GM19238 (cell line): ENCODE measurements around the gene MED31.
"Not testable (repeated sequence)": the region's sequence is repeated elsewhere in the genome, so short reads cannot be mapped to it uniquely, and the experiment has no call there.

Source experiments
- DNase-seq: peaks from one replicate; pipeline ENCODE4 v3.0.0; 2011; ENCODE audit warnings: low spot score; ENCODE audit not compliant: insufficient read length

The MED31 gene

GRCh38 chr17:6655732-6656361 lies 4.4 kb upstream of the MED31 start:
- not testable (repeated sequence) for DNase-seq

- DNase-seq, result no peak
Observed at GRCh38 chr17:6654841-6655731, 3.7 kb upstream of the MED31 start.

- peak; percentile 27 for DNase-seq
Observed at GRCh38 chr17:6651919-6652452, 581 bp upstream of the MED31 start.

- no peak for DNase-seq
Observed at GRCh38 chr17:6648181-6648580, 3.2 kb downstream of the MED31 start.

GRCh38 chr17:6643451-6644125 lies 7.8 kb downstream of the MED31 start:
- no peak for DNase-seq

- DNase-seq, result no peak
Observed at GRCh38 chr17:6642592-6642991, 8.8 kb downstream of the MED31 start.

GRCh38 chr17:6641247-6641863 lies 10.1 kb downstream of the MED31 start:
- no peak for DNase-seq

- peak; percentile 77 for DNase-seq
Observed at GRCh38 chr17:6640536-6641246, 10.7 kb downstream of the MED31 start, which contains the start of the genes KIAA0753 and TXNDC17. KIAA0753 (minus strand) TSS chr17:6640711; CDS start chr17:6635103, 5,608 bp downstream. TXNDC17 (plus strand) TSS chr17:6641060; CDS start chr17:6641083, 23 bp downstream.

GRCh38 chr17:6639586-6640535 lies 11.5 kb downstream of the MED31 start:
- no peak for DNase-seq

GRCh38 chr17:6639014-6639585 lies 12.3 kb downstream of the MED31 start:
- DNase-seq, result no peak

GRCh38 chr17:6638046-6638908 lies 13.1 kb downstream of the MED31 start:
- DNase-seq, result no peak

GRCh38 chr17:6637458-6637840 lies 14.0 kb downstream of the MED31 start:
- DNase-seq, result no peak

GRCh38 chr17:6636616-6637457 lies 14.6 kb downstream of the MED31 start:
- no peak for DNase-seq

- DNase-seq, result no peak
Observed at GRCh38 chr17:6636105-6636504, 15.3 kb downstream of the MED31 start.

- DNase-seq, result no peak
Observed at GRCh38 chr17:6633263-6633662, 18.1 kb downstream of the MED31 start.

- no peak for DNase-seq
Observed at GRCh38 chr17:6632530-6632929, 18.9 kb downstream of the MED31 start.

GRCh38 chr17:6630390-6630789 lies 21.0 kb downstream of the MED31 start:
- no peak for DNase-seq
